Activated naive CD8-positive, alpha-beta T cell treated with anti-CD3 and anti-CD28 coated beads, Interleukin-2, amount 50 U/mL, for 24 hours (primary cell): ENCODE measurements around the gene R3HDML.
"Not testable (repeated sequence)": the region's sequence is repeated elsewhere in the genome, so short reads cannot be mapped to it uniquely, and the experiment has no call there.

ENCODE experiments used
- ATAC-seq: fragments of 150-1000 bp; cut with Tn5 transposase; one replicate; pipeline ENCODE4 v1.10.0; 2021
- DNase-seq: peaks from one replicate; pipeline ENCODE4 v3.0.0; 2021
- H3K27ac Mint-ChIP-seq: one replicate; pipeline ENCODE4 v1.8.0; 2021; ENCODE audit warnings: mild to moderate bottlenecking, mixed read lengths
- H3K27me3 Mint-ChIP-seq: one replicate; pipeline ENCODE4 v1.8.0; 2021; ENCODE audit warnings: mixed read lengths
- H3K36me3 Mint-ChIP-seq: one replicate; pipeline ENCODE4 v1.8.0; 2021; ENCODE audit warnings: low read depth, mixed read lengths
- H3K4me1 Mint-ChIP-seq: one replicate; pipeline ENCODE4 v1.8.0; 2021; ENCODE audit warnings: mixed read lengths
- H3K4me3 Mint-ChIP-seq: one replicate; pipeline ENCODE4 v1.8.0; 2021; ENCODE audit warnings: mild to moderate bottlenecking, moderate library complexity, mixed read lengths
- H3K9me3 Mint-ChIP-seq: one replicate; pipeline ENCODE4 v1.8.0; 2021; ENCODE audit warnings: mixed read lengths

R3HDML gene

GRCh38 chr20:44344723-44345122 lies 7.9 kb downstream of the R3HDML start:
- Mint-ChIP-seq H3K27ac (no peak overlapping the region), H3K9me3 (no peaks in the 10 kb centered on the region), H3K36me3 (no peaks in the 10 kb centered on the region), H3K4me1 (no peaks in the 10 kb centered on the region), H3K27me3 (peaks cover 2% of the 10 kb centered on the region), H3K4me3 (no peak overlapping the region)
- no peak for ATAC-seq
- no peak for DNase-seq

- DNase-seq (no peak), ATAC-seq (no peak)
- H3K27ac Mint-ChIP-seq = no peak overlapping the region
- no peak overlapping the region for H3K4me3 Mint-ChIP-seq
- no peaks in the 10 kb centered on the region for H3K9me3 Mint-ChIP-seq
- no peaks in the 10 kb centered on the region for H3K36me3 Mint-ChIP-seq
- peaks cover 2% of the 10 kb centered on the region for H3K27me3 Mint-ChIP-seq
- H3K4me1 Mint-ChIP-seq = no peaks in the 10 kb centered on the region
These were observed 8.3 kb downstream of the R3HDML start for GRCh38 chr20:44345147-44345546.

GRCh38 chr20:44345941-44346340 lies 9.1 kb downstream of the R3HDML start:
- DNase-seq, ATAC-seq, H3K36me3 Mint-ChIP-seq, H3K4me1 Mint-ChIP-seq, H3K27ac Mint-ChIP-seq, H3K4me3 Mint-ChIP-seq, H3K9me3 Mint-ChIP-seq, H3K27me3 Mint-ChIP-seq: not testable (repeated sequence)

- Mint-ChIP-seq H3K27ac (no peak overlapping the region), H3K27me3 (peaks cover 11% of the 10 kb centered on the region), H3K36me3 (no peaks in the 10 kb centered on the region), H3K4me1 (no peaks in the 10 kb centered on the region), H3K4me3 (no peak overlapping the region), H3K9me3 (no peaks in the 10 kb centered on the region)
- DNase-seq (no peak), ATAC-seq (no peak)
These were observed 11.4 kb downstream of the R3HDML start for GRCh38 chr20:44348168-44348659.

- Mint-ChIP-seq H3K27me3 (peaks cover 9% of the 10 kb centered on the region), H3K4me3 (no peak overlapping the region), H3K27ac (no peak overlapping the region), H3K9me3 (no peaks in the 10 kb centered on the region), H3K36me3 (no peaks in the 10 kb centered on the region), H3K4me1 (no peaks in the 10 kb centered on the region)
- DNase-seq = no peak
- ATAC-seq = no peak
These were observed 12.5 kb downstream of the R3HDML start for GRCh38 chr20:44349349-44349748.

GRCh38 chr20:44350567-44350966 lies 13.7 kb downstream of the R3HDML start:
- Mint-ChIP-seq H3K27ac (no peak overlapping the region), H3K4me3 (no peak overlapping the region), H3K36me3 (no peaks in the 10 kb centered on the region), H3K9me3 (no peaks in the 10 kb centered on the region), H3K4me1 (no peaks in the 10 kb centered on the region), H3K27me3 (peaks cover 10% of the 10 kb centered on the region)
- ATAC-seq (no peak), DNase-seq (no peak)

GRCh38 chr20:44354979-44355497 lies 18.2 kb downstream of the R3HDML start:
- DNase-seq (no peak), ATAC-seq (no peak)
- H3K27ac Mint-ChIP-seq = no peak overlapping the region
- no peaks in the 10 kb centered on the region for H3K9me3 Mint-ChIP-seq
- no peaks in the 10 kb centered on the region for H3K36me3 Mint-ChIP-seq
- no peaks in the 10 kb centered on the region for H3K4me1 Mint-ChIP-seq
- H3K27me3 Mint-ChIP-seq = peaks cover 11% of the 10 kb centered on the region
- H3K4me3 Mint-ChIP-seq = no peak overlapping the region

- no peak for DNase-seq
- Mint-ChIP-seq H3K4me3 (no peak within 1 kb of the TSS), H3K4me1 (no peaks in the 10 kb centered on the region), H3K36me3 (no peaks in the 10 kb centered on the region), H3K9me3 (no peaks in the 10 kb centered on the region), H3K27me3 (peaks cover 13% of the 10 kb centered on the region), H3K27ac (no peak within 1 kb of the TSS)
- ATAC-seq = no peak
These were observed 18.9 kb downstream of the R3HDML start, which contains the start of gene HNF4A for GRCh38 chr20:44355498-44356352. Gene HNF4A, plus strand, starts transcription at chr20:44355699. Its CDS starts 106 bp downstream, at chr20:44355805.

GRCh38 chr20:44356353-44356723 lies 19.5 kb downstream of the R3HDML start:
- Mint-ChIP-seq H3K4me3 (no peak overlapping the region), H3K4me1 (no peaks in the 10 kb centered on the region), H3K27me3 (peaks cover 12% of the 10 kb centered on the region), H3K9me3 (no peaks in the 10 kb centered on the region), H3K27ac (no peak overlapping the region), H3K36me3 (no peaks in the 10 kb centered on the region)
- no peak for DNase-seq
- ATAC-seq = no peak

- H3K9me3 Mint-ChIP-seq = no peaks in the 10 kb centered on the region
- no peaks in the 10 kb centered on the region for H3K36me3 Mint-ChIP-seq
- DNase-seq = no peak
- no peaks in the 10 kb centered on the region for H3K4me1 Mint-ChIP-seq
- H3K4me3 Mint-ChIP-seq = no peak overlapping the region
- H3K27me3 Mint-ChIP-seq = peaks cover 10% of the 10 kb centered on the region
- no peak for ATAC-seq
- no peak overlapping the region for H3K27ac Mint-ChIP-seq
These were observed 20.2 kb downstream of the R3HDML start for GRCh38 chr20:44357020-44357419.

- ATAC-seq (no peak), DNase-seq (no peak)
- Mint-ChIP-seq H3K27me3 (peaks cover 7% of the 10 kb centered on the region), H3K9me3 (no peaks in the 10 kb centered on the region), H3K27ac (no peak overlapping the region), H3K4me1 (no peaks in the 10 kb centered on the region), H3K4me3 (no peak overlapping the region), H3K36me3 (no peaks in the 10 kb centered on the region)
These were observed 20.8 kb downstream of the R3HDML start for GRCh38 chr20:44357555-44358125.

- H3K27ac Mint-ChIP-seq = no peak overlapping the region
- no peaks in the 10 kb centered on the region for H3K9me3 Mint-ChIP-seq
- ATAC-seq = no peak
- peaks cover 7% of the 10 kb centered on the region for H3K27me3 Mint-ChIP-seq
- DNase-seq = no peak
- H3K4me1 Mint-ChIP-seq = no peaks in the 10 kb centered on the region
- H3K36me3 Mint-ChIP-seq = no peaks in the 10 kb centered on the region
- H3K4me3 Mint-ChIP-seq = no peak overlapping the region
These were observed 21.9 kb downstream of the R3HDML start for GRCh38 chr20:44358776-44359175.

GRCh38 chr20:44360221-44360620 lies 23.4 kb downstream of the R3HDML start:
- no peak for DNase-seq
- H3K27ac Mint-ChIP-seq = no peak overlapping the region
- no peak overlapping the region for H3K4me3 Mint-ChIP-seq
- no peaks in the 10 kb centered on the region for H3K36me3 Mint-ChIP-seq
- no peaks in the 10 kb centered on the region for H3K9me3 Mint-ChIP-seq
- no peaks in the 10 kb centered on the region for H3K4me1 Mint-ChIP-seq
- no peak for ATAC-seq
- H3K27me3 Mint-ChIP-seq = peaks cover 5% of the 10 kb centered on the region

- H3K4me3 Mint-ChIP-seq = no peak overlapping the region
- DNase-seq = no peak
- no peaks in the 10 kb centered on the region for H3K9me3 Mint-ChIP-seq
- ATAC-seq = no peak
- peaks cover 5% of the 10 kb centered on the region for H3K27me3 Mint-ChIP-seq
- no peaks in the 10 kb centered on the region for H3K4me1 Mint-ChIP-seq
- H3K36me3 Mint-ChIP-seq = no peaks in the 10 kb centered on the region
- H3K27ac Mint-ChIP-seq = no peak overlapping the region
These were observed 24.2 kb downstream of the R3HDML start for GRCh38 chr20:44361021-44361420.

GRCh38 chr20:44362466-44362940 lies 25.7 kb downstream of the R3HDML start:
- DNase-seq = no peak
- ATAC-seq = no peak
- Mint-ChIP-seq H3K4me3 (no peak overlapping the region), H3K4me1 (no peaks in the 10 kb centered on the region), H3K27me3 (peaks cover 5% of the 10 kb centered on the region), H3K27ac (no peak overlapping the region), H3K9me3 (no peaks in the 10 kb centered on the region), H3K36me3 (no peaks in the 10 kb centered on the region)
